AG08396 (cell line): ENCODE measurements around the gene MRM3.
"Not testable (repeated sequence)": the region's sequence is repeated elsewhere in the genome, so short reads cannot be mapped to it uniquely, and the experiment has no call there.

Experiments used
- DNase-seq: peaks from one replicate; pipeline ENCODE4 v3.0.0; 2012; ENCODE audit warnings: low spot score, mixed read lengths

The MRM3 gene, protein sequence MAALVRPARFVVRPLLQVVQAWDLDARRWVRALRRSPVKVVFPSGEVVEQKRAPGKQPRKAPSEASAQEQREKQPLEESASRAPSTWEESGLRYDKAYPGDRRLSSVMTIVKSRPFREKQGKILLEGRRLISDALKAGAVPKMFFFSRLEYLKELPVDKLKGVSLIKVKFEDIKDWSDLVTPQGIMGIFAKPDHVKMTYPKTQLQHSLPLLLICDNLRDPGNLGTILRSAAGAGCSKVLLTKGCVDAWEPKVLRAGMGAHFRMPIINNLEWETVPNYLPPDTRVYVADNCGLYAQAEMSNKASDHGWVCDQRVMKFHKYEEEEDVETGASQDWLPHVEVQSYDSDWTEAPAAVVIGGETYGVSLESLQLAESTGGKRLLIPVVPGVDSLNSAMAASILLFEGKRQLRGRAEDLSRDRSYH

DNA sequence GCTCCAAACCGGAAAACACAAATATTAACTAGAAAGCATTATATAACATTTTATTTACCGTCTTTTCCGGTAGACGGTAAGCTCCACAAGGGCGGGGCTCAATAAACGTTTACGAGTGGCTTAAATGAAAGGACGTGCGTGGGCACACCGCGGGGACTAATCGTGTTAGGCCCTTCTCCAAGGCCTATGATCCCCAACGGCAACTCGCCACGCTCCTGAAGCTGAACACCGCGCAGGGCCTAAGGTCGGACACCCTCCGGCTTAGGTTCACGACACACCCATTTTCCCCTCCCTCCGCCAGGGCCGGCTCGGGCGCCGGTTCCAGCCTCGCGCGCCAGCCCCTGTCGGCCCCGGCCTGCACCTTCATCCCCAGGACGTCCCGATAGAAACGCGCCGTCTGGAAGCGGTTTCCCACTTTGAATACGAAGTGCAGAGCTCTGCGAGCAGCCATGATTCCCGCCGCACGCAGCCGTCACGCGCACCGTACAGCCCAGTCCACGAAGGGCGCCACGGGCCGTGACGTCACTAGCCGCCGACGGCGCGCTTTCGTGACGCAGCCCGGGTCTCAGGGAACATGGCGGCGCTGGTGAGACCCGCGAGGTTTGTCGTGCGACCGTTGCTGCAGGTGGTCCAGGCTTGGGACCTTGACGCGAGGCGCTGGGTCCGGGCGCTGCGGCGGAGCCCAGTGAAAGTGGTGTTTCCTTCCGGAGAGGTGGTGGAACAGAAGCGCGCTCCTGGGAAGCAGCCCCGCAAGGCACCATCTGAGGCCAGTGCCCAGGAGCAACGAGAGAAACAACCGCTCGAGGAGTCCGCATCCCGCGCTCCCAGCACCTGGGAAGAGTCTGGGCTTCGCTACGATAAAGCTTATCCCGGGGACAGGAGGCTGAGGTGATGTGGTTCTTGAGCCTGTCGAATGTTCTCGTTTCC, at the start of gene MRM3, which contains the start of gene GLOD4:
MRM3 (plus strand) TSS at position 549 of the 927 bp plus-strand sequence; CDS start at position 575, 26 bp downstream.
GLOD4 (minus strand) TSS at position 476 of the 927 bp plus-strand sequence; CDS start at position 451, 25 bp downstream.
- DNase-seq, result peak; percentile 98

DNA sequence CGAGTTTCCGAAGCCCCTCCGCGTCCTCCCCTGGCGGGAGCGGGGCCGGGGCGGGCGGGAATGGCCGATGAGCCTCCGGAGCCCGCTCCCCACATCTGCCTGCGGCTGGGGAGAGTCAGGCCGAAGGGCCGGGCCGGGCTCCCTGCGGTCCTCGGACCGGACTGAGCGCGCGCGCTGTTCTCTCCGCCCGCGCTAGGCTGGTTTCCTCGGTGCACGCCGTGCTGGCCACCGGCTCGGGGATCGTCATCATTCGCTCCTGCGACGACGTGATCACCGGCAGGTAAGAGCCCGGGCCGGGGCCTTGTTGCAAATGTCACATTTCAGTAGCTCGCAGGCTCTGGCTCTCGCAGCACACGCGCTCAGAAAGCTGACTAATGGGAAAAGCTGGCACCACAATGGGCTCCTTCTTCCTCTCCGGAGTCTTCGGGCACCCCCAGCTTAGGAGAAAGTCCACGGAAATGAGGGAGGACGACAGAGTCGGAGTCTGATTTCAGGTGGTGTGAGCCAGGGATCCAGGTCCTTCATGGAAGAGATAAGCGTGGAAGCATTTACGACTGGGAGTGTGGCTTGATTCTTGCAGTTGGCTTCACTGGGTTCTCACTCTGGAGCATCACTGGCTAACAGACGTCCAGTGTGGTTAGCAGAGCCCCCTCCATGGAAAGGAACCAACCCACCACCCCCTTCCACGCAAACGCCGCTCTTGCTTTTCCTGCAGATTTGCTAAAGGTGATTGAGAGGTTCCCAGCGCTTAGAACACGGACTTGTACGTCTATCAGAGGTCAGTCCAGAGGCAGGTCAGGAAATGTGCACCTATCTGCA, 49.0 kb upstream of the MRM3 start:
- DNase-seq, result peak; percentile 56

DNA sequence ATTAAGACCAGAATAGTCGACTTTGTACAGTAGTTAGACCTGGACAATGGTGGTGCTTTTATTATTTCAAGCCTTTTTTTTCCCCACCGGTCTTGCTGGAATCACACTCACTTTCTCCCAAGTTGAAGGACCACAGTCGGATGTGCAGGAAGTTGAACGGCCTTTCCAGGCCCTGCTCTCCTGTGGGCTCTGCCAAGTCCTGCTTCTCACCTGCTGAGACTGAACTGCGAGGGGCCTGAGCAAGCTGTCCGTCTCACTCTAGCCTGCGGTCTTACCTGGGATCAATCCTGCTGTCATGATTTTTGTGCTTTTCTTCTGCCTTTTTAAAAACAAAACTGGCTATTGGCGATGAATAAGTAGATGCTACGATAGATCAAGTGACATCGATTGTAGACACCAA, 48.4 kb upstream of the MRM3 start:
- no peak for DNase-seq

DNA sequence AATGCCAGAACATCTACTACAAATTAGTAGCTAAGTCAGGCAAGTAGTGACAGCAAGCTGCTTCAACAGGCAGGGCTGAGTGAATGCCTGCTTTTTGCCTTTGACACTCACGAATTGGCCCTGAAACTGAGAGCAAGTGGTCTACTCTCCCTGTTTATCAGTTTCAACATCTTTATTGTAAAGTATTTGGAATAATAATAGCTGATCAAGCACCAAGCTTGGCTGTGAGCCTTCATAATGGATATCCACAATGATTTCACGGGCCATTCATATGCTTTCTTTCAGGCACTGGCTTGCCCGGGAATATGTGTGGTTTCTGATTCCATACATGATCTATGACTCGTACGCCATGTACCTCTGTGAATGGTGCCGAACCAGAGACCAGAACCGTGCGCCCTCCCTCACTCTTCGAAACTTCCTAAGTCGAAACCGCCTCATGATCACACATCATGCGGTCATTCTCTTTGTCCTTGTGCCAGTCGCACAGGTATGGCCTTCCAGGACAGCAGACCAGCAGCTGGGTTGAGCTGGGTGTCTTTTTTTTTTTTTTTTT, 44.5 kb upstream of the MRM3 start:
- DNase-seq, result no peak

DNA sequence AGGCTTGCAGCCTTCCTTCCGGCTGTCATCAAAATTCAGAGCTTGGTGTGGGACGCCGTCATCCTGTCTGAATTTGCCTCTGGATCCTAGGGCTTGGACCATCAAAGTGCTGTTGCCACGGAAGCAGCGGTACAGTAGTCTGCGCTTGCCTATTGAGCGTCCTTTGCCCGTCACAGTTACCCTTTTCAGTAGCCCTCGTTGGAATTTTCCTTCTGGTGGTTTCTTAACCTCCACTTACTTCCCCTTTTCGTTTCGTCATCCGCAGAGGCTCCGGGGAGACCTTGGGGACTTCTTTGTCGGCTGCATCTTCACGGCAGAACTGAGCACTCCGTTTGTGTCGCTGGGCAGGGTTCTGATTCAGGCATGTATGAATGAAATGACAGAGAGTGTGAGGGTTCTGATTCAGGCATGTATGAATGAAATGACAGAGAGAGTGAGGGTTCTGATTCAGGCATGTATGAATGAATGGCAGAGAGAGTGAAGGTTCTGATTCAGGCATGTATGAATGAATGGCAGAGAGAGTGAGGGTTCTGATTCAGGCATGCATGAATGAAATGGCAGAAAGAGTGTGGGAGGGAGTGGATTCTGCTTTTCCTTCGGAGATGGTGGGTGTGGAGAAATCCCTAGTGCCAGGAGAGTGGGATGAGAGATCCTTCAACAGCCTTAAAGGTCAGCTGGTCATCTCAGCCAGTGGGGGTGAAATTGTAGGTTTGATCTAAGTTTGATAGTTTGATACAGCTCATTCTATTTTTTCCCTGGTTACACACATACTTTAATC, 41.7 kb upstream of the MRM3 start:
- no peak for DNase-seq

DNA sequence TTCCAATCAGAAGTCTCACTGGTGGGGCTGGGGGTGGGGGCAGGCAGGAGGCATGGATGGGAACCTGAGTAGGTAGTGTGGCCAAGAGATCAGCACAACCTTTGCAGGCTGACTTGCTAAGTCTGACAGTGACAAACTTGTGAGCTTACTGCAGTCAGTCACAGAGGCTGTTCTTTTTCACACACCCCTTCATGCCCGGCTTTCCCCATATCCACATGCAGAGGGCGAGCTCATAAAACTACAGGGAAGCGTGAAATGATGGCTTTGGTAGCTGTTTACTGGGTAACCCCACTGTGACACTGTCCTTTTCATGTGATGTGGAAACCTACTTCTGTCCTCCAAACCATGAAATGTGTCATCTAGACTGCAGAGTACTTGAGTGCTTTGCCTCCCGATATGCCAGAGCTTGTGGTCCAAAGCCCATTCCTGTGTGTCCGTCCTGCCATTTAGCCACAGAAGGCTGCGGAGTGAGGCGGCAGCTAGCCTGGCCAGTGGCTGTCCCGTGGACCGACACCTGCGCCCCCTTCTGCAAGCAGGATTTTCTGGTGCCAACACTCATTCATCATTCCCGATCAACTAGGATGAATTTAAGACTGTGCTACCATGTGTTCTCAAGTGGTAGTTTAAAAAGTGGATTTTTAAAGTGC, 39.9 kb upstream of the MRM3 start:
- DNase-seq, result no peak

DNA sequence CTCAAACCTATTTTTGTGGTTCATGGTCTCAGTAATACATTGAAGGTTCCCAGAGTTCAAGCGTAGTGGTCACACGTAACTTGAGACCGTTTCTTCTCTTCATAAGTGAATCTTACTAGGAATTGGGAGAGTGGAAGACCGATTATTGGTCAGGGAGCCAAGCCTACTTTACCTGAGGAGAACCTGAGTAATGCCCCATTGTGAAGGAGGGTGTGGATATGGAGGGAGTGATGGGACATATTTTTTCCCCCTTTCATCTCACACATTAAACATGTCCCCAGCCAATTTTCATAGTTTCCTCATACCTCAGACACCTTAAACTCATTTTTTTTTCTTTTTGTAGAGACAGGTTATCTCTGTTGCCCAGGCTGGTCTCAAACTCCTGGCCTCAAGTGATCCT, 39.0 kb upstream of the MRM3 start:
- DNase-seq, result no peak

DNA sequence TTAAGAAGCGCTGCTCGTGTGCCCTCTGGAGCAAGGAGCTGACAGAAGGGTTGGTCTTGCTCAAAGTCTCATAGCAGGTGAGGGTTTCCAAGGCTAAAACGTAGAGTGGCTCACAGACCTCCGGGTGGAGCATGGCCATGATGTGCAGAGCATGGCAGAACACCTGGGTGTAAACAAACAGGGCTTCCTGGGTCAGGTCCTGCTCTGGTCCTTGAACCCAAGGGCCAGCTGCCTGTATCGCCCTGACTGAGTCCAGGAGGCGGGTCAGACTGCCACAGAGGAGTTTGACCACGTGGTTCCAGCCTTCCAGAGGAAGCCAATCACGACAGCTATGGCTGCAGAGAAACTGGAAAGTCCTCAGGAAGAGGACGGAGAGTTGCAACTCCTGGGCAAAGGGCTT, 37.2 kb upstream of the MRM3 start:
- DNase-seq, result no peak

DNA sequence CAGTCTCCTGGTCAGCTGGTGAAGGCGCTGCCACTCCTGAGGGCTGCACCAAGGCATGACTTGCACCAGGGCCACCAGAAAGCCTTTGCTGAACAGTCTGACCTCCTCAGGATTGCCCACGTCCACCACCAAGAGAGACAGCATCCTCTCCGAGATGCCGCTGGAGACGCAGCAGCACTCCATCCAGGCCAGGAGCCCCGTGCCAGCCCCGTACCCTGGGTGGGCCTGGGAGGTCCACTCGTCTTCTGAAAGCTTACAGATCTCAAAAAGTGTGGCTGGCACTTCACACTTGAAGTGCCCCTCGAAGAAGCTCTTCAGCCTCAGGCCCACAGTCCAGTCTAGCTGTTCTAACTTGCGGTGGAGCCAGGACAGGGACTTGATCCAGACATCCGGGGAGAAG, 36.7 kb upstream of the MRM3 start:
- no peak for DNase-seq

DNA sequence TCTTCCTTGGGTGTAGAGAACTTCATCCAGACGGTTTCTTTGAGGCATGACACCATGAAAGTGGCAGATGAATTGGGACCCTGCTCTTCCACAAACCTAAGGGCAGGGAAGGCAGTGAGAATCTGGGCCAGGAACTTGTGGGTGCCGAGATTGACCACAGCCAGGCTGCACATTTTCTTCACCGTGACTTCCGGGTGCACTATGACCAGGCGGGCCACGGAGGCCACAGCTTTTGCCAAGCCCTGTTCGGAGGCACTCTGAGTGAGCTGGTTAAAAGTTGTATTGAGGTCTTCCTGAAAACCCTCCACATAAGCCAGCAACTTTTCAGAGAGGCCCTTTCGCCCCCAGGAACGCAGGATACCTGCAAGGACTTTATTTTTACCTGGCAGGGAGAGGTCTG, 36.0 kb upstream of the MRM3 start:
- DNase-seq, result no peak

DNA sequence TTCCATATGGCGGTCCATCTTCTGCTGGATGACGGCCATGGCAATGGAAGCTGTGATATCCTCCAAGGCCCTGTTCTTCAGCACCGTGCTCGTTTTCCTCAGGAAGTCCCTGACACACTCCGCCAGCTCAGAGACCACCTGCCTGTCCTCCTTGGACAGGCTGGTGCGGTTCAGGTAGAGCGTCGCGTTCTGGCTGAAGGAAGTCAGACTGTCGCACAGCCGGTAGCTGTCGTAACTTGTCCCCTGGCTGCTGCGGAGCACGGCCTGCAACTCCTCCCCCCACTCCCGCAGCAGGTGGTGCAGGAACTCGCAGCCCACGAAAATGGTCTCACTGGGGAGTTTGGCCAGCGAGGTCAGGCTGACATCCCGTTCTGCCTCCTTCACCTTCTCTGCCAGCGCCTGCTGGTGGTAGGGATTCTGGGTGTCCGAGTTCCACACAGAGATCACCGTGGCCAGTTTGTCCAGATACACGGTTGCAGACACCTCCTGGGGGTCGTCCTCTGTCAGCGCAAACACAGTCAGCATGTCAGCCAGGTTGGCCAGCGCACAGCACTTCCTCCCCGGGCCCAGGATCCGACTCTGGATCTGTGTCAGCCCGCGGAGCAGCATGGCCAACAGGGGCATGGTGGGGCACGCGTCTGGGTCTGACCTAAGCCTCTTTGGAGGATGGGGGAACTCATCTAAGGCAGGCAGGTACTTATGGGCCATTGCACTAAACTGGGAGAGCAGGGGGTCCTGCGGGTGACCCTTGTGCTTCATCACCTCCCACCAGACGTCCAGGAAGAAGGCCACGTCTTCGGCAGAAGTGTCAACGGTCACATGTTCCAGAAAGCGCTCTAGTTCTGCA, 35.1 kb upstream of the MRM3 start:
- no peak for DNase-seq

DNA sequence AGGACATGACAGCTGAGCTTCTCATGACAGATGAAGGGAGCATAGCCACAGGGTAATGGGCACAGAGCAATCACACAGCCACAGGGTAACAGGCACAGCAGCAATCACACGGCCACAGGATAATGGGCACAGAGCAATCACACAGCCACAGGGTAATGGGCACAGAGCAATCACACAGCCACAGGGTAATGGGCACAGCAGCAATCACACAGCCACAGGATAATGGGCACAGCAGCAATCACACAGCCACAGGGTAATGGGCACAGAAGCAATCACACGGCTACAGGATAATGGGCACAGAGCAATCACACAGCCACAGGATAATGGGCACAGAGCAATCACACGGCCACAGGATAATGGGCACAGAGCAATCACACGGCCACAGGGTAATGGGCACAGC, 33.5 kb upstream of the MRM3 start:
- DNase-seq, result not testable (repeated sequence)

DNA sequence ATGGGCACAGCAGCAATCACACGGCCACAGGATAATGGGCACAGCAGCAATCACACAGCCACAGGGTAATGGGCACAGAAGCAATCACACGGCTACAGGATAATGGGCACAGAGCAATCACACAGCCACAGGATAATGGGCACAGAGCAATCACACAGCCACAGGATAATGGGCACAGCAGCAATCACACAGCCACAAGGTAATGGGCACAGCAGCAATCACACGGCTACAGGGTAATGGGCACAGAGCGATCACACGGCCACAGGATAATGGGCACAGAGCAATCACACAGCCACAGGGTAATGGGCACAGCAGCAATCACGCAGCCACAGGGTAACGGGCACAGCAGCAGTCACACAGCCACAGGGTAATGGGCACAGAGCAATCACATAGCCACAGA, 32.8 kb upstream of the MRM3 start:
- not testable (repeated sequence) for DNase-seq

DNA sequence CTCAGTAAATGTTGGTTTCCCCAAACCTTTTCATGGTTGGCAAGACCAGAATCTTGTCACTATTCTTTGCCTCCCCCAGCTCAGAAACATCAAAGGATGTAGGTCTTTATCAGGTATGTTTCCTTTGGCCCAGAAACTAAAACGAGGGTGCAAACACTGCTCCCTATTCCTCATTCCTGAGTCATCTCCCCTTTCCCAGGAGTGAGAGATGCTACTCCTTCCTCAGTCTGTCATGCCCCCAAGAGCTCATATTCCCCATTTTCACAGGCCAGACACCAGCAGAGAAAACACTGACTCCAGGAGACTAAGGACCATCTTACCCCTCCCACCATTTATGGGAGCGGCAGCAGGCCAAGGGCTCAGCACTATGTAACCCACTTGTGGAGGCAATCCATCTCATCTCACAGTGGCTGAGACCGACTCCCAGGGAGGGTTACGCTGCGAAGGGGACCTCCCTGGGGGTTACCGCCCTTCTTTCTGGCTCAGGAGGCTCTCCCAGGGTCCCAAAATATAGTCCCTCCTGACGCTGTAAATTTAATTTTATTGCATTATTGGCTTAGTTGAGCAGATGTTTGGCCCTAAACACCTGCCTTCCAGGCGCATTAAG, 31.6 kb upstream of the MRM3 start:
- DNase-seq, result no peak

DNA sequence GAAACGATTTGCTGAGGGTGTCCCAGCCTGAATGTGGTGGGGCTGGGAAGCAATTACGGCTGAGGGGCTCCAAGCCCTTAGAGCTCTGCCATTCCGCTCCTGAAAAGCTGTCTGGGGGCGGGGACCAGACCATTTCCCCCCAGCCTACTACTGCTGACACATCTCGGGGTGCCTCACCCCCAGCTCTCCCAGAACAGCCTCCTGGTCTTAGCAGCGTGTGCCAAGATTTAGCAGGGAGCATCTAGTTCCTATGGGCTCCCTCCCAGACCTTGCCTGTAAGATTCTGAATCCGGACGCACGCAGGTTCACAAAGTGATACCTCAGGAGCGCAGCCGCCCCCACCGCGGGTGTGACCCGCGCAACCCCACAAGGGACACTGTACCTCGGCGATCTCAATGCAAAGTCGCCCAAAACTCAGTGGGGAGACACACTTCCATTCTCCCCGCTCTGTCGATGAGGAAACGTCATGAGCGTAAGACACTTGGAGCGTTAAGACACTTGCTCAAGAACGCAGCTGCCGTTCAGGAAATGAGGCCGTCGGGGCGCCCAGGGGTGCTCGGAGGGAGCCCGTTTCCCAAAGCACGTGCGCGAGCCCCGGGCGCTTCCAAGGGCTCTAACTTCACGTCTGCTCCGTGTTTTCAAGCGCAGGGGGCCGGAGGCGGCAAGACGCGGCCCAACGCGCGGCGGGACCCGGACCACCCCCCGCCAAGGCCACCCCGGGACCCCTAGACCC, 30.7 kb upstream of the MRM3 start:
- peak; percentile 63 for DNase-seq

DNA sequence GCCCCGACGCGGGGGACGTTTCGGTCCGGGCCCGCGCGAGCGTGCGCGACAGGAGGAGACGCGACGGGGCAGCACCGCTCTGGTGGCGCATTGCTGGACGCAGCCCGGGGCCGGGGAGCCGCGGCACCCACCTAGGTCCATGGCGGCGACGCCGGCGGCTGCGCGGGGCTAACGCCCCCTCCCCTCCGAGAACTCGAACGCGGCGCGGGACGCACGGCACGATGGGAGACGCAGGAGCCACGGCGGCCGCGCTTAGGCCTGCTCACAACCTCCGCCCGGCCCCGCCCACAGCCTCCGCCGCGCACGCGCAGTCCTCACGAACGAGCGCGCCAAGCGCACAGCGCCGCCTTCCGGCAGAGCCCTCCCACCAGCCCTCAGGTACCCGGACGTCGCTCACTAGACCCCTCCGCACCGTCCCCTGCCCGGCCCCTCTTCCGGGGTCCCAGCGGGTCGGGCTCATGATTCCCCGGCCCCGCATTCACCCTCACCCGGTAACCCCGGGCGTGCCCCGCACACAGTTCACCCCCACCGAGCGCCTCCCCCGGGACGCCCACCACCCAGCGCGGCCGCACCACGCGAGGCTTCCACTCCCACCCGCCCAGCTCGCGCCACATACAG, 30.0 kb upstream of the MRM3 start, which contains the start of gene GEMIN4:
GEMIN4 (minus strand) TSS at position 263 of the 618 bp plus-strand sequence; CDS start at position 141, 122 bp downstream.
- peak; percentile 99 for DNase-seq

DNA sequence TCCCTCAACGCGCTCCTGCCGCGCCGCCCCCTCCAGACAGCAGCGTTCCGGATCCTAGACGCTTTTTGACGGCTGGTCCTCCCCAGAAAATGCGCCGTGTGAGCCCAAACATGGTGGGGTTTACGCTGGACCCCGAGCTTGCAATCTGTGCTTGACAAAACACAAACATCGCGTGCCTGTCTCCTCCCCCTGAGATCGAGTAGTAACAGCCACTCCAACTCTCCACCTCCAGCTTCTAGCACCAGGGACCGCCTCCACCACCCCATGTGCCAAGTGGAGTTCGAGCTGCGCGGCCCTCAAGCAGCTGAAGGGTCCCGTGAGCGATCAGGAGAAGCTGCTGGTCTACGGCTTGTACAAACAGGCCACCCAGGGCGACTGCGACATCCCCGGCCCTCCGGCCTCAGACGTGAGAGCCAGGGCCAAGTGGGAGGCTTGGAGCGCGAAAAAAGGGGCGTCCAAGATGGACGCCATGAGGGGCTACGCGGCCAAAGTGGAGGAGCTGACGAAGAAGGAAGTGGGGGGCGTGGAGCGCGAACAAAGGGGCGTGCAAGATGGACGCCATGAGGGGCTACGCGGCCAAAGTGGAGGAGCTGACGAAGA, 29.4 kb upstream of the MRM3 start:
- DNase-seq, result peak; percentile 69
